ENCODE data around the gene DYNC2H1.

DNA sequence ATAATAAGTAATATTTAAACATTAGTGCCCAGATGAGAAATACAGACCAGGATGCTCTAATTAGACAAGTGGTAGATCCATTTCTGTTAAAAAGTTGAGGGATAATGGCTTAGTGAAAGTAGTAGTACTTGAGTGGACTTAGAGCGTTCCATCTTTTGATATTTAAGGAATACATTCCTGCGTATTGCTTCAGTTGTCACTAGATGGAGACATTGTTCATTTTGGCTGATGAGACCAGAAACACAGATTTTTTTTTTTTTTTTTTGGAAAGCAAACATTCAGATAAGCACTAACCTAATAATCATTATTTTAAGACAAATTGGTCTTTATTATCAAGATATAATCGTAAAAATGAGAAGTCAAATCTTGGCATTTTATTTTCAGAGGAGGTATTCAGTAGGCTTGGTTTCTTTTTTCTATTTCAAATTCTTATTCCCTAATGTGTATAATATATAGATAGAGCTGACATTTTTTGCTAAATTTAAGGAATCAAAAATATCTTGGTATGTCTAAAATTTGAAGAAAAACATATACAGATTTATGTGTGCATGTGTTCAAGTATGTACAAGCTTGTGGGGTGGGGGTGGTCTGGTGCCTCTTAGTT, 92.9 kb downstream of the DYNC2H1 start:
- TF ChIP-seq, protein P1, sequence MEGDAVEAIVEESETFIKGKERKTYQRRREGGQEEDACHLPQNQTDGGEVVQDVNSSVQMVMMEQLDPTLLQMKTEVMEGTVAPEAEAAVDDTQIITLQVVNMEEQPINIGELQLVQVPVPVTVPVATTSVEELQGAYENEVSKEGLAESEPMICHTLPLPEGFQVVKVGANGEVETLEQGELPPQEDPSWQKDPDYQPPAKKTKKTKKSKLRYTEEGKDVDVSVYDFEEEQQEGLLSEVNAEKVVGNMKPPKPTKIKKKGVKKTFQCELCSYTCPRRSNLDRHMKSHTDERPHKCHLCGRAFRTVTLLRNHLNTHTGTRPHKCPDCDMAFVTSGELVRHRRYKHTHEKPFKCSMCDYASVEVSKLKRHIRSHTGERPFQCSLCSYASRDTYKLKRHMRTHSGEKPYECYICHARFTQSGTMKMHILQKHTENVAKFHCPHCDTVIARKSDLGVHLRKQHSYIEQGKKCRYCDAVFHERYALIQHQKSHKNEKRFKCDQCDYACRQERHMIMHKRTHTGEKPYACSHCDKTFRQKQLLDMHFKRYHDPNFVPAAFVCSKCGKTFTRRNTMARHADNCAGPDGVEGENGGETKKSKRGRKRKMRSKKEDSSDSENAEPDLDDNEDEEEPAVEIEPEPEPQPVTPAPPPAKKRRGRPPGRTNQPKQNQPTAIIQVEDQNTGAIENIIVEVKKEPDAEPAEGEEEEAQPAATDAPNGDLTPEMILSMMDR (conservative IDR thresholded peaks at IDR 0.05) = peak; percentile 89
- TF ChIP-seq ZFX (IDR thresholded peaks at IDR 0.05) = no peak

Data from C4-2B (cell line).